ENCODE measurements around the gene PTPRN2.

PTPRN2 gene

GRCh38 chr7:158268816-158269535 is 318.6 kb downstream of the PTPRN2 start:
- no peak for FAIRE-seq
- no peak for TF ChIP-seq CTCF (IDR thresholded peaks at IDR 0.05; ENCODE audit: insufficient read depth, missing control alignments)

GRCh38 chr7:158267742-158268435 is 319.7 kb downstream of the PTPRN2 start:
- FAIRE-seq (no peak), DNase-seq (ENCODE audit: insufficient read length, low spot score) (no peak)
- no peak for TF ChIP-seq CTCF (IDR thresholded peaks at IDR 0.05; ENCODE audit: insufficient read depth, missing control alignments)

More at GRCh38 chr7:158268816-158269535, 318.6 kb downstream of the PTPRN2 start:
- DNase-seq (ENCODE audit: insufficient read length, low spot score) = no peak

- DNase-seq (ENCODE audit: insufficient read length, low spot score) (no peak), FAIRE-seq (no peak)
- TF ChIP-seq CTCF (IDR thresholded peaks at IDR 0.05; ENCODE audit: insufficient read depth, missing control alignments) = no peak
Measured at GRCh38 chr7:158266817-158267741, 320.5 kb downstream of the PTPRN2 start.

- no peak for FAIRE-seq
- TF ChIP-seq CTCF (IDR thresholded peaks at IDR 0.05; ENCODE audit: insufficient read depth, missing control alignments) = no peak
Measured at GRCh38 chr7:158266426-158266816, 321.2 kb downstream of the PTPRN2 start.

GRCh38 chr7:158265743-158266080 is 321.9 kb downstream of the PTPRN2 start:
- FAIRE-seq (no peak), DNase-seq (ENCODE audit: insufficient read length, low spot score) (no peak)
- TF ChIP-seq CTCF (IDR thresholded peaks at IDR 0.05; ENCODE audit: insufficient read depth, missing control alignments) = no peak

More at GRCh38 chr7:158266426-158266816, 321.2 kb downstream of the PTPRN2 start:
- DNase-seq (ENCODE audit: insufficient read length, low spot score) = no peak

- FAIRE-seq = no peak
- DNase-seq (ENCODE audit: insufficient read length, low spot score) = no peak
Measured at GRCh38 chr7:158264881-158265742, 322.5 kb downstream of the PTPRN2 start.

More at GRCh38 chr7:158264881-158265742, 322.5 kb downstream of the PTPRN2 start:
- no peak for TF ChIP-seq CTCF (IDR thresholded peaks at IDR 0.05; ENCODE audit: insufficient read depth, missing control alignments)
